Heart right ventricle (tissue), 16 donors: Measurements from ENCODE around the gene LARP4. TPM values are rescaled to one million over a fixed set of nuclear protein-coding genes. Genes with fewer than 3 reads are reported as not detected.

ENCODE experiments used
- ATAC-seq, 8 donors: fragments of 200-7000 bp; cut with Tn5 transposase; one replicate each; pipeline ENCODE4 v1.9.1; 2020; ENCODE audit warnings: mild to moderate bottlenecking in 8 of 8, moderate library complexity in 8 of 8, moderate number of reproducible peaks in 1 of 8
- DNase-seq, 2 donors: peaks; one replicate each; pipeline ENCODE4 v3.0.0-alpha.2; 2020
- H3K27ac ChIP-seq, 10 donors: fragments of 200-600 bp; sonication (generic) in 2 of 10; one replicate each; pipeline versions ENCODE4 v1.5.0 to v1.8.0; 2020 to 2022; ENCODE audit warnings: mild to moderate bottlenecking in 3 of 10
- H3K27me3 ChIP-seq, 7 donors: fragments of 200-600 bp; one replicate each; pipeline ENCODE4 v1.8.0; 2021 to 2022; ENCODE audit warnings: mild to moderate bottlenecking in 2 of 7
- H3K36me3 ChIP-seq, 9 donors: fragments of 200-600 bp; sonication (generic) in 1 of 9; one replicate each; pipeline versions ENCODE4 v1.5.0 to v1.8.0; 2020 to 2022; ENCODE audit warnings: mild to moderate bottlenecking in 2 of 9
- H3K4me1 ChIP-seq, 9 donors: fragments of 200-600 bp; sonication (generic) in 1 of 9; one replicate each; pipeline versions ENCODE4 v1.5.0 to v1.8.0; 2020 to 2022; ENCODE audit warnings: mild to moderate bottlenecking in 4 of 9
- H3K4me3 ChIP-seq, 10 donors: fragments of 200-600 bp; sonication (generic) in 2 of 10; one replicate each; pipeline versions ENCODE4 v1.5.0 to v1.8.0; 2020 to 2022; ENCODE audit warnings: mild to moderate bottlenecking in 7 of 10, moderate library complexity in 2 of 10
- H3K9me3 ChIP-seq, 11 donors: fragments of 200-600 bp in 10 of 11; sonication (generic) in 2 of 11; one replicate each; pipeline versions ENCODE4 v1.5.0 to v1.8.0; 2013 to 2022; ENCODE audit warnings: mild to moderate bottlenecking in 2 of 11, control low read depth in 1 of 11, moderate library complexity in 1 of 11
- CTCF ChIP-seq, 9 donors: fragments of 200-600 bp; sonication (generic) in 2 of 9; IDR thresholded peaks; one replicate each; pipeline versions ENCODE4 v1.5.0 to v1.8.0; 2021 to 2022; ENCODE audit warnings: antibody characterized with exemption in 9 of 9, mild to moderate bottlenecking in 5 of 9, moderate library complexity in 1 of 9
- WGBS, 2 donors: extraction: QIAGEN DNeasy Blood & Tissue Kit; methylation state at CpG; one replicate each; pipeline ENCODE4 v1.1.7; 2013; ENCODE audit warnings: inconsistent platforms in 1 of 2; 5-methylcytosine and 5-hydroxymethylcytosine counted together
- intact Hi-C, 10 donors: fragments of 100-400 bp; cut with DNase I; formaldehyde crosslinking; loops; one replicate each; pipeline versions ENCODE4 v1.11.1 to v1.14.2; 2022
- long read RNA-seq, 3 donors: library from polyadenylated mRNA; unstranded; transcript quantifications; one replicate each; pipeline ENCODE4 v2.0.0, GENCODE V29; 2020 to 2021
- polyA plus RNA-seq, 2 donors: library from polyadenylated mRNA; stranded (reverse); fragments of 200-250 nt; gene quantifications; one replicate each; pipeline ENCODE4 v1.2.3, GENCODE V29; 2013
- total RNA-seq, 10 donors: library from RNA; stranded (reverse); fragmentation: NEBNext Ultra II Directional in 3 of 10; extraction: Animal tissue kit (Norgen Biotek cat#: 25700) in 3 of 10; gene quantifications; one replicate each; pipeline versions ENCODE4 v1.2.1 to v1.2.4, GENCODE V29; 2021 to 2023
- donor health status: Arrhythmogenic right ventricular cardiomyopathy.
- donor health status: ischemic (EF 13 %, LVEDD 7.1; RV severe dilation, severe dysfunction).
- donor health status: healthy with polysubstance abuse.
- donor health status: DM: no; HTN: yes; CAD: no.
- donor health status: DM: no; HTN: no; CAD: no.
- donor health status: ischemic (EF 25% LVEDD 6.9; RV normal size, moderate dysfunction).
- donor health status: ischemic (EF 25% LVEDD 5.7; RV mildly dilated, moderate dysfunction).
- donor health status: healthy.
- donor health status: DM: yes; HTN: yes; CAD: no.
- donor health status: Ischemic cardiomyopathy.
- donor health status: ischemic (EF 35%, LVEDD 5.7; RV mildly dilated, moderate dysfunction).
- donor health status: nonischemic (EF 11% LVEDD 7.7; RV severe dilation, severe dysfunction).
- donor health status: DM: yes; HTN: yes; CAD: no.
- donor health status: PGD.
- donor health status: ischemic (EF 29% LVEDD 5.4; RV normal size, mild dysfunction).
- donor health status: nonischemic (EF 23%, LVEDD 6.1; RV moderate dilation, normal function).

The LARP4 gene
- 10 to 100 TPM; 45.0 to 75.7 (median 62.5) TPM for total RNA-seq
- 10 to 100 TPM in 1 of 2 donors, 1 to 10 TPM in 1; 6.9 to 12.1 TPM for polyA plus RNA-seq
- long read RNA-seq, donor 1, full-length matches to known transcripts = 5 of 36 reads
- long read RNA-seq, donor 1, partial matches to known transcripts = 25 of 36 reads
- long read RNA-seq, donor 1, other reads (novel, unspliced or antisense) = 6 of 36 reads
- long read RNA-seq, donor 2, full-length matches to known transcripts = 8 of 37 reads
- long read RNA-seq, donor 2, partial matches to known transcripts = 25 of 37 reads
- long read RNA-seq, donor 2, other reads (novel, unspliced or antisense) = 4 of 37 reads
- long read RNA-seq, donor 3, full-length matches to known transcripts = 17 of 78 reads
- long read RNA-seq, donor 3, partial matches to known transcripts = 54 of 78 reads
- long read RNA-seq, donor 3, other reads (novel, unspliced or antisense) = 7 of 78 reads

GRCh38 chr12:50400638-50401499 lies at the start of gene LARP4:
Gene LARP4, plus strand, starts transcription at chr12:50400885. Its CDS starts 126 bp downstream, at chr12:50401011.
- Histone ChIP-seq H3K36me3 (no peaks in the 10 kb centered on the region), H3K4me3 (peak within 1 kb of the TSS; percentile 43 to 95 (median 76)), H3K4me1 (peaks cover 0 to 30% (median 23%) of the 10 kb centered on the region in 9 donors), H3K27ac (peak within 1 kb of the TSS; percentile 52 to 96 (median 90)), H3K9me3 (no peaks in the 10 kb centered on the region), H3K27me3 (no peaks in the 10 kb centered on the region)
- intact Hi-C loops = loop anchor here in 1 of 10 donors (5.0 kb wide), 1 partner anchor 289 kb away; the partner anchor contains the start of gene COX14
- WGBS, 2 donors = 0% methylated on average over 54 of the region's 54 CpGs
- peak; percentile 90 to 95 for DNase-seq
- ATAC-seq = peak; percentile 97 to 99 (median 98)
- TF ChIP-seq CTCF (IDR thresholded peaks at IDR 0.05) = peak in 1 of 9 donors; percentile 10

- H3K4me3 ChIP-seq = no peak overlapping the region
- intact Hi-C loops = no loop called here
- no peaks in the 10 kb centered on the region for H3K27me3 ChIP-seq
- DNase-seq (peak; percentile 35), ATAC-seq (peak in 6 of 8 donors; percentile 46 to 76 (median 68))
- H3K27ac ChIP-seq = no peak overlapping the region
- WGBS, 2 donors = 75 to 82% methylated on average over 11 of the region's 11 CpGs
- H3K4me1 ChIP-seq = peaks cover 0 to 16% (median 6%) of the 10 kb centered on the region in 9 donors
- H3K36me3 ChIP-seq = no peaks in the 10 kb centered on the region
- TF ChIP-seq CTCF (IDR thresholded peaks at IDR 0.05) = no peak
- no peaks in the 10 kb centered on the region for H3K9me3 ChIP-seq
Measured at GRCh38 chr12:50351120-50352043, 49.3 kb upstream of the LARP4 start.

- intact Hi-C loops = no loop called here
- Histone ChIP-seq H3K27me3 (no peaks in the 10 kb centered on the region), H3K4me3 (no peak overlapping the region), H3K4me1 (peaks cover 0 to 16% (median 6%) of the 10 kb centered on the region in 9 donors), H3K36me3 (no peaks in the 10 kb centered on the region), H3K9me3 (no peaks in the 10 kb centered on the region), H3K27ac (peak overlapping the region in 4 of 10 donors; percentile 46 to 79 (median 67))
- no peak for ATAC-seq
- TF ChIP-seq CTCF (IDR thresholded peaks at IDR 0.05) = no peak
- no peak for DNase-seq
- WGBS, 2 donors = 98 to 100% methylated on average over 3 of the region's 3 CpGs
Measured at GRCh38 chr12:50353404-50353803, 47.3 kb upstream of the LARP4 start.
